H9 (cell line): ENCODE results near the gene RAB30. TPM values are rescaled to one million over a fixed set of nuclear protein-coding genes. Genes with fewer than 3 reads are reported as not detected.

Source experiments
- DNase-seq: peaks from one replicate; pipeline ENCODE4 v3.0.0-alpha.2; 2017
- H2AFZ ChIP-seq: one replicate; pipeline ENCODE4 v1.6.1; 2013; ENCODE audit warnings: mild to moderate bottlenecking, low read length, control low read depth, moderate library complexity
- H2AK5ac ChIP-seq: 2 replicates; pipeline ENCODE4 v1.6.1; 2013; ENCODE audit warnings: low read length, control low read depth, mixed read lengths; ENCODE audit not compliant: insufficient read length
- H2BK120ac ChIP-seq: one replicate; pipeline ENCODE4 v1.6.1; 2013; ENCODE audit warnings: low read depth, mild to moderate bottlenecking, low read length, control low read depth, inconsistent platforms; ENCODE audit not compliant: poor library complexity, severe bottlenecking
- H2BK12ac ChIP-seq: 2 replicates; pipeline ENCODE4 v1.6.1; 2013; ENCODE audit warnings: low read length, control low read depth, mixed read lengths, low read depth; ENCODE audit not compliant: insufficient read length
- H2BK15ac ChIP-seq: 2 replicates; pipeline ENCODE4 v1.6.1; 2013; ENCODE audit warnings: low read depth, low read length, control low read depth
- H2BK20ac ChIP-seq: one replicate; pipeline ENCODE4 v1.6.1; 2013; ENCODE audit warnings: low read depth, mild to moderate bottlenecking, low read length, control low read depth, inconsistent platforms; ENCODE audit not compliant: poor library complexity, severe bottlenecking
- H2BK5ac ChIP-seq: 2 replicates; pipeline ENCODE4 v1.6.1; 2013; ENCODE audit warnings: low read length, control low read depth, mixed read lengths; ENCODE audit not compliant: insufficient read length
- H3K14ac ChIP-seq: 2 replicates; pipeline ENCODE4 v1.6.1; 2013; ENCODE audit warnings: low read length, control low read depth; ENCODE audit not compliant: insufficient read depth
- H3K18ac ChIP-seq: 2 replicates; pipeline ENCODE4 v1.6.1; 2013; ENCODE audit warnings: low read depth, mild to moderate bottlenecking, mixed read lengths, low read length, control low read depth; ENCODE audit not compliant: insufficient read length
- H3K23ac ChIP-seq: 2 replicates; pipeline ENCODE4 v1.6.1; 2013; ENCODE audit warnings: low read length, control low read depth, mixed read lengths, low read depth; ENCODE audit not compliant: insufficient read length
- H3K23me2 ChIP-seq: 2 replicates; pipeline ENCODE4 v1.6.1; 2013; ENCODE audit warnings: low read depth, mild to moderate bottlenecking, mixed read lengths, low read length, control low read depth; ENCODE audit not compliant: insufficient read length, poor library complexity, severe bottlenecking
- H3K27ac ChIP-seq: 2 replicates; pipeline ENCODE4 v1.5.1; 2013; ENCODE audit warnings: low read length, control low read depth, mixed read lengths, low read depth; ENCODE audit not compliant: insufficient read length
- H3K27me3 ChIP-seq: 2 replicates; pipeline ENCODE4 v1.6.1; 2013; ENCODE audit warnings: low read length, control low read depth, inconsistent platforms; ENCODE audit not compliant: insufficient read depth
- H3K4ac ChIP-seq: 2 replicates; pipeline ENCODE4 v1.6.1; 2013; ENCODE audit warnings: low read depth, mild to moderate bottlenecking, control low read depth, inconsistent platforms, low read length, moderate library complexity
- H3K4me1 ChIP-seq: 2 replicates; pipeline ENCODE4 v1.6.1; 2013; ENCODE audit warnings: low read length, control low read depth, inconsistent platforms; ENCODE audit not compliant: insufficient read depth
- H3K4me2 ChIP-seq: 2 replicates; pipeline ENCODE4 v1.6.1; 2013; ENCODE audit warnings: low read length, control low read depth, mixed read lengths; ENCODE audit not compliant: insufficient read length, insufficient read depth
- H3K56ac ChIP-seq: 2 replicates; pipeline ENCODE4 v1.6.1; 2013; ENCODE audit warnings: low read depth, mild to moderate bottlenecking, mixed read lengths, low read length, control low read depth; ENCODE audit not compliant: insufficient read length
- H3K79me1 ChIP-seq: 2 replicates; pipeline ENCODE4 v1.6.1; 2013; ENCODE audit warnings: low read depth, mild to moderate bottlenecking, moderate library complexity, low read length, control low read depth, inconsistent platforms; ENCODE audit not compliant: insufficient read depth, poor library complexity, severe bottlenecking
- H3K79me2 ChIP-seq: 2 replicates; pipeline ENCODE4 v1.6.1; 2013; ENCODE audit warnings: low read length, control low read depth, inconsistent platforms; ENCODE audit not compliant: insufficient read depth
- H3K9ac ChIP-seq: 2 replicates; pipeline ENCODE4 v1.6.1; 2013; ENCODE audit warnings: low read length, control low read depth, mixed read lengths; ENCODE audit not compliant: insufficient read length; ENCODE audit errors: extremely low read depth
- H3K9me3 ChIP-seq: one replicate; pipeline ENCODE4 v1.6.1; 2013; ENCODE audit warnings: low read depth, low read length, inconsistent platforms; ENCODE audit not compliant: control insufficient read depth
- H3T11ph ChIP-seq: one replicate; pipeline ENCODE4 v1.6.1; 2013; ENCODE audit warnings: mild to moderate bottlenecking, low read length, control low read depth, inconsistent platforms
- H4K20me1 ChIP-seq: one replicate; pipeline ENCODE4 v1.6.1; 2013; ENCODE audit not compliant: control insufficient read depth, insufficient read length, insufficient read depth
- H4K5ac ChIP-seq: 2 replicates; pipeline ENCODE4 v1.6.1; 2013; ENCODE audit warnings: low read depth, mild to moderate bottlenecking, mixed read lengths, low read length, control low read depth; ENCODE audit not compliant: insufficient read length
- H4K8ac ChIP-seq: replicated peaks from 2 replicates; pipeline ENCODE4 v1.6.1; 2013; ENCODE audit warnings: low read length, control low read depth, mixed read lengths, low read depth; ENCODE audit not compliant: insufficient read length
- H4K91ac ChIP-seq: 2 replicates; pipeline ENCODE4 v1.6.1; 2013; ENCODE audit warnings: low read depth, mild to moderate bottlenecking, moderate library complexity, mixed read lengths, low read length, control low read depth; ENCODE audit not compliant: insufficient read length
- H3K27ac Mint-ChIP-seq, 3 experiments: 2 replicates in 2 of 3; 3 replicates in 1 of 3; pipeline ENCODE4 v1.8.0; 2020 to 2021; ENCODE audit warnings: mixed read lengths in 3 of 3, mild to moderate bottlenecking in 1 of 3, moderate library complexity in 1 of 3
- H3K27me3 Mint-ChIP-seq: 2 replicates; pipeline ENCODE4 v1.8.0; 2021; ENCODE audit warnings: low read depth, mild to moderate bottlenecking, moderate library complexity, mixed read lengths
- H3K36me3 Mint-ChIP-seq, 3 experiments: 2 replicates in 2 of 3; 3 replicates in 1 of 3; pipeline ENCODE4 v1.8.0; 2020 to 2021; ENCODE audit warnings: low read depth in 3 of 3, mixed read lengths in 3 of 3; ENCODE audit not compliant: insufficient read depth in 1 of 3
- H3K4me1 Mint-ChIP-seq, 2 experiments: 2 replicates each; pipeline ENCODE4 v1.8.0; 2020; ENCODE audit warnings: mixed read lengths in 2 of 2
- H3K4me3 Mint-ChIP-seq, 2 experiments: 2 replicates in 1 of 2; 3 replicates in 1 of 2; pipeline ENCODE4 v1.8.0; 2020 to 2021; ENCODE audit warnings: mild to moderate bottlenecking in 2 of 2, mixed read lengths in 2 of 2, moderate library complexity in 1 of 2
- H3K9me3 Mint-ChIP-seq, 2 experiments: 2 replicates in 1 of 2; 3 replicates in 1 of 2; pipeline ENCODE4 v1.8.0; 2020; ENCODE audit warnings: mild to moderate bottlenecking in 2 of 2, mixed read lengths in 2 of 2, moderate library complexity in 1 of 2
- CTCF ChIP-seq: fragments of 200-600 bp; sonication (generic); conservative IDR thresholded peaks from 3 replicates; pipeline ENCODE4 v1.8.0; 2021; ENCODE audit warnings: antibody characterized with exemption, mild to moderate bottlenecking
- WGBS: extraction: QIAGEN DNeasy Blood & Tissue Kit; methylation state at CpG from one replicate; pipeline ENCODE4 v1.1.7; 2013; ENCODE audit warnings: missing lambda C conversion rate, low lambda C conversion rate, mixed read lengths; ENCODE audit not compliant: insufficient read length; ENCODE audit errors: extremely low coverage; 5-methylcytosine and 5-hydroxymethylcytosine counted together
- total RNA-seq: library from RNA; stranded (reverse); gene quantifications from 2 replicates; pipeline ENCODE4 v1.2.1, GENCODE V29; 2021

Gene RAB30
- total RNA-seq, 1 experiment from 2014 or later: 4.8 TPM

- Histone ChIP-seq H3K56ac (no peak overlapping the region), H2BK120ac (no peak overlapping the region), H3K79me2 (no peaks in the 10 kb centered on the region), H4K8ac (no peak overlapping the region), H3K4me2 (no peak overlapping the region), H3K4ac (no peak overlapping the region), H3T11ph (no peak overlapping the region), H3K27me3 (no peaks in the 10 kb centered on the region), H3K14ac (no peak overlapping the region), H2BK12ac (no peak overlapping the region), H4K5ac (no peak overlapping the region), H3K9me3 (no peaks in the 10 kb centered on the region), H3K18ac (no peak overlapping the region), H3K23ac (no peak overlapping the region), H3K23me2 (no peaks in the 10 kb centered on the region), H3K9ac (no peak overlapping the region), H2BK5ac (no peak overlapping the region), H2BK15ac (no peak overlapping the region), H3K27ac (no peak overlapping the region), H2AFZ (no peak overlapping the region), H4K20me1 (no peaks in the 10 kb centered on the region), H2BK20ac (no peak overlapping the region), H3K79me1 (no peaks in the 10 kb centered on the region), H4K91ac (no peak overlapping the region), H2AK5ac (no peak overlapping the region), H3K4me1 (no peaks in the 10 kb centered on the region)
- DNase-seq: no peak
- no peaks in the 10 kb centered on the region for H3K27me3 Mint-ChIP-seq
- TF ChIP-seq CTCF: no peak
- H3K36me3 Mint-ChIP-seq: peaks cover 0 to 2% (median 0%) of the 10 kb centered on the region in 3 experiments; a peak in 1 of 7 replicates
- H3K27ac Mint-ChIP-seq: no peak overlapping the region
- H3K4me1 Mint-ChIP-seq: no peaks in the 10 kb centered on the region
- no peaks in the 10 kb centered on the region for H3K9me3 Mint-ChIP-seq
- H3K4me3 Mint-ChIP-seq: no peak overlapping the region
- 100% methylated on average over 2 of the region's 6 CpGs for WGBS
Measured at GRCh38 chr11:82978422-82979099, 93.1 kb downstream of the RAB30 start.
